Prostate gland (tissue), 2 donors: ENCODE data around the gene MACO1.

Source experiments
- POLR2A ChIP-seq: fragments of 450-650 bp; IDR thresholded peaks from one replicate; pipeline ENCODE4 v1.6.1; 2016; ENCODE audit warnings: antibody characterized with exemption, mild to moderate bottlenecking
- TF ChIP-seq, protein P1 (sequence below), 4 experiments: fragments of 200-600 bp in 2 of 4; fragments of 450-650 bp in 2 of 4; sonication (generic) in 2 of 4; IDR thresholded peaks; 1 replicate in 3 of 4; 2 replicates in 1 of 4; pipeline ENCODE4 v1.5.1; 2016 to 2019; ENCODE audit warnings: antibody characterized with exemption in 4 of 4, mild to moderate bottlenecking in 2 of 4, moderate library complexity in 2 of 4

DNA sequence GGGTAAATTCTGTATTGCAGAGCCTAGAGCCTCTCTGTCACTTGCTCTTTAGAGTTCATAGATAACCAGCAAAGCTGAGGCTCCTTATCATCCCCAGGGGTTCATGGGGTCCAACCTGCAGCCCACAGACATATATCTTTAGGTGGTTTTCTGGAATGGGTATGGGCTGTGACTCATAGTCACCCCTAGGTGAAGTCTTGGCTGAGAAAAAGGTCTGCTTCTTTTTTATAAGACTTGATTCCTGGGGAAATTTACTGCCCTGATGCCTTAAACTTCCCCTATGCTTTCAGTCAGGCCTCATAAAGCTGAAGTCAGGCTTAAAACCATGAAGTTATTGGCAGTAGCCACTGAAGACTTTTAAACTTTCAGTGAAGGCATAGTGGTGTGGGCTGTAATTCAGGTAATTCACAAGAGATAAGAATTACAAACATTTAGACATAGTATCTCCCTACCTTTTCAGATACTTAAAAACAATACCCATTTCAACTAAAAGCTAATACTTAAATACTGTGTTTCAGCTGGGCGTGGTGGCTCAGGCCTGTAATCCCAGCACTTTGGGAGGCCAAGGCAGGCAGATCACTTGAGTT is 46.8 kb downstream of the MACO1 start:
- TF ChIP-seq, protein P1, sequence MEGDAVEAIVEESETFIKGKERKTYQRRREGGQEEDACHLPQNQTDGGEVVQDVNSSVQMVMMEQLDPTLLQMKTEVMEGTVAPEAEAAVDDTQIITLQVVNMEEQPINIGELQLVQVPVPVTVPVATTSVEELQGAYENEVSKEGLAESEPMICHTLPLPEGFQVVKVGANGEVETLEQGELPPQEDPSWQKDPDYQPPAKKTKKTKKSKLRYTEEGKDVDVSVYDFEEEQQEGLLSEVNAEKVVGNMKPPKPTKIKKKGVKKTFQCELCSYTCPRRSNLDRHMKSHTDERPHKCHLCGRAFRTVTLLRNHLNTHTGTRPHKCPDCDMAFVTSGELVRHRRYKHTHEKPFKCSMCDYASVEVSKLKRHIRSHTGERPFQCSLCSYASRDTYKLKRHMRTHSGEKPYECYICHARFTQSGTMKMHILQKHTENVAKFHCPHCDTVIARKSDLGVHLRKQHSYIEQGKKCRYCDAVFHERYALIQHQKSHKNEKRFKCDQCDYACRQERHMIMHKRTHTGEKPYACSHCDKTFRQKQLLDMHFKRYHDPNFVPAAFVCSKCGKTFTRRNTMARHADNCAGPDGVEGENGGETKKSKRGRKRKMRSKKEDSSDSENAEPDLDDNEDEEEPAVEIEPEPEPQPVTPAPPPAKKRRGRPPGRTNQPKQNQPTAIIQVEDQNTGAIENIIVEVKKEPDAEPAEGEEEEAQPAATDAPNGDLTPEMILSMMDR (IDR thresholded peaks at IDR 0.05): no peak
- TF ChIP-seq POLR2A: no peak
